H1 (cell line): ENCODE data around the gene CNTNAP1. TPM values are rescaled to one million over a fixed set of nuclear protein-coding genes. Genes with fewer than 3 reads are reported as not detected.

Experiments used
- HDAC6 ChIP-seq: IDR thresholded peaks from one replicate; pipeline ENCODE4 v1.7.1; 2012; ENCODE audit warnings: low read depth, mild to moderate bottlenecking, inconsistent platforms, low read length, moderate library complexity
- RNF2 ChIP-seq: fragments of 200-900, 300-1000 bp; sonication (generic); IDR thresholded peaks from 2 replicates; pipeline ENCODE4 v1.7.1; 2016; ENCODE audit warnings: borderline replicate concordance, low read depth, mild to moderate bottlenecking, antibody characterized with exemption, low read length; ENCODE audit not compliant: poor library complexity, severe bottlenecking; ENCODE audit errors: missing control alignments
- SP2 ChIP-seq: IDR thresholded peaks from 2 replicates; pipeline ENCODE4 v1.6.1; 2012; ENCODE audit warnings: mild to moderate bottlenecking, low read length, inconsistent platforms
- TBP ChIP-seq: IDR thresholded peaks from 2 replicates; pipeline ENCODE4 v1.6.1; 2011; ENCODE audit warnings: low read depth, low read length, improper control_type of control experiment
- polyA plus RNA-seq, 7 experiments: library from polyadenylated mRNA; depleted of rRNA in 3 of 7; stranded (reverse) in 5 of 7; unstranded in 2 of 7; fragments of >200 nt in 5 of 7; fragments of 200-250 nt in 2 of 7; gene quantifications; 1 replicate in 5 of 7; 2 replicates in 1 of 7; 4 replicates in 1 of 7; pipeline versions ENCODE4 v1.2.1 to v1.2.3, GENCODE V29; 2011 to 2013; ENCODE audit warnings: missing spikeins in 2 of 7, mixed read lengths in 2 of 7
- total RNA-seq: library from RNA; stranded (reverse); fragmentation: NEBNext Ultra II Directional; extraction: Animal tissue kit (Norgen Biotek cat#: 25700); gene quantifications from 2 replicates; pipeline ENCODE4 v1.2.1, GENCODE V29; 2021
- TF ChIP-seq, protein P1 (sequence below): fragments of 300-600 bp; sonication (generic); IDR thresholded peaks from 2 replicates; pipeline ENCODE4 v1.7.1; 2012; ENCODE audit warnings: low read length, moderate library complexity, mild to moderate bottlenecking, inconsistent platforms; ENCODE audit not compliant: insufficient replicate concordance

The CNTNAP1 gene
- total and polyA plus RNA-seq, 2 of the 8 experiments (the other 6 are each of a cell fraction or from before 2014, with no cell fraction given): 4.7 to 10.0 TPM

DNA sequence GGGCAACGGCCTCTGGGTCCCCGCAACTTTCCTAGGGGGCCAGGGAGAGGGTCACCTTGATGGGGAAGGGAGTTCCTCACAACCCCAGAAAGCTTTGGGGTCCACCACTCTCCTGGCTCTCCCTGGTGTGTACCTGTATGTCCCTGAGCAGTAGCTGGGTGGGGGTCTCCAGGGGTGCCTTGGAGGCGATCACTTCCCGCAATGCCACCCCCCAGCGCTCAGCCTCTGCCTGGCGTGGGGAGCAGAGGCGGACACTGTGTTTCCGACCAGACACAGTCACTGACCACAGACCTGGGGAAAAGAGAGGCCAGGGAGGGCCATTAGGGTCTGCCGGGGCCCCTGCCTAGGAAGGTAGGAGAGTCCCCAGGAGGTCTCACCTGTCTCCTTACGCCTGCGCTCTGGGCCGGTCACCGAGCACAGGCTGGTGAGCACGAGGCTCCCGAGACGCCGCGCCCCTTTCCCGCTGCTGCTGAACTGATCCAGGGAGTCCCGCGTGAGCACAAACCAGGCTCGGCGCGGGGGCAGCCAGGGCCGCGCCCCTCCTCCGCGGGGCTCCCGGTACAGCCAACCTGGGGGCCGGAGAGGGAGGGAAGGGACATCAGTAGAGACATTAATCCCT is 9.0 kb upstream of the CNTNAP1 start (continued):
- TF ChIP-seq, protein P1, sequence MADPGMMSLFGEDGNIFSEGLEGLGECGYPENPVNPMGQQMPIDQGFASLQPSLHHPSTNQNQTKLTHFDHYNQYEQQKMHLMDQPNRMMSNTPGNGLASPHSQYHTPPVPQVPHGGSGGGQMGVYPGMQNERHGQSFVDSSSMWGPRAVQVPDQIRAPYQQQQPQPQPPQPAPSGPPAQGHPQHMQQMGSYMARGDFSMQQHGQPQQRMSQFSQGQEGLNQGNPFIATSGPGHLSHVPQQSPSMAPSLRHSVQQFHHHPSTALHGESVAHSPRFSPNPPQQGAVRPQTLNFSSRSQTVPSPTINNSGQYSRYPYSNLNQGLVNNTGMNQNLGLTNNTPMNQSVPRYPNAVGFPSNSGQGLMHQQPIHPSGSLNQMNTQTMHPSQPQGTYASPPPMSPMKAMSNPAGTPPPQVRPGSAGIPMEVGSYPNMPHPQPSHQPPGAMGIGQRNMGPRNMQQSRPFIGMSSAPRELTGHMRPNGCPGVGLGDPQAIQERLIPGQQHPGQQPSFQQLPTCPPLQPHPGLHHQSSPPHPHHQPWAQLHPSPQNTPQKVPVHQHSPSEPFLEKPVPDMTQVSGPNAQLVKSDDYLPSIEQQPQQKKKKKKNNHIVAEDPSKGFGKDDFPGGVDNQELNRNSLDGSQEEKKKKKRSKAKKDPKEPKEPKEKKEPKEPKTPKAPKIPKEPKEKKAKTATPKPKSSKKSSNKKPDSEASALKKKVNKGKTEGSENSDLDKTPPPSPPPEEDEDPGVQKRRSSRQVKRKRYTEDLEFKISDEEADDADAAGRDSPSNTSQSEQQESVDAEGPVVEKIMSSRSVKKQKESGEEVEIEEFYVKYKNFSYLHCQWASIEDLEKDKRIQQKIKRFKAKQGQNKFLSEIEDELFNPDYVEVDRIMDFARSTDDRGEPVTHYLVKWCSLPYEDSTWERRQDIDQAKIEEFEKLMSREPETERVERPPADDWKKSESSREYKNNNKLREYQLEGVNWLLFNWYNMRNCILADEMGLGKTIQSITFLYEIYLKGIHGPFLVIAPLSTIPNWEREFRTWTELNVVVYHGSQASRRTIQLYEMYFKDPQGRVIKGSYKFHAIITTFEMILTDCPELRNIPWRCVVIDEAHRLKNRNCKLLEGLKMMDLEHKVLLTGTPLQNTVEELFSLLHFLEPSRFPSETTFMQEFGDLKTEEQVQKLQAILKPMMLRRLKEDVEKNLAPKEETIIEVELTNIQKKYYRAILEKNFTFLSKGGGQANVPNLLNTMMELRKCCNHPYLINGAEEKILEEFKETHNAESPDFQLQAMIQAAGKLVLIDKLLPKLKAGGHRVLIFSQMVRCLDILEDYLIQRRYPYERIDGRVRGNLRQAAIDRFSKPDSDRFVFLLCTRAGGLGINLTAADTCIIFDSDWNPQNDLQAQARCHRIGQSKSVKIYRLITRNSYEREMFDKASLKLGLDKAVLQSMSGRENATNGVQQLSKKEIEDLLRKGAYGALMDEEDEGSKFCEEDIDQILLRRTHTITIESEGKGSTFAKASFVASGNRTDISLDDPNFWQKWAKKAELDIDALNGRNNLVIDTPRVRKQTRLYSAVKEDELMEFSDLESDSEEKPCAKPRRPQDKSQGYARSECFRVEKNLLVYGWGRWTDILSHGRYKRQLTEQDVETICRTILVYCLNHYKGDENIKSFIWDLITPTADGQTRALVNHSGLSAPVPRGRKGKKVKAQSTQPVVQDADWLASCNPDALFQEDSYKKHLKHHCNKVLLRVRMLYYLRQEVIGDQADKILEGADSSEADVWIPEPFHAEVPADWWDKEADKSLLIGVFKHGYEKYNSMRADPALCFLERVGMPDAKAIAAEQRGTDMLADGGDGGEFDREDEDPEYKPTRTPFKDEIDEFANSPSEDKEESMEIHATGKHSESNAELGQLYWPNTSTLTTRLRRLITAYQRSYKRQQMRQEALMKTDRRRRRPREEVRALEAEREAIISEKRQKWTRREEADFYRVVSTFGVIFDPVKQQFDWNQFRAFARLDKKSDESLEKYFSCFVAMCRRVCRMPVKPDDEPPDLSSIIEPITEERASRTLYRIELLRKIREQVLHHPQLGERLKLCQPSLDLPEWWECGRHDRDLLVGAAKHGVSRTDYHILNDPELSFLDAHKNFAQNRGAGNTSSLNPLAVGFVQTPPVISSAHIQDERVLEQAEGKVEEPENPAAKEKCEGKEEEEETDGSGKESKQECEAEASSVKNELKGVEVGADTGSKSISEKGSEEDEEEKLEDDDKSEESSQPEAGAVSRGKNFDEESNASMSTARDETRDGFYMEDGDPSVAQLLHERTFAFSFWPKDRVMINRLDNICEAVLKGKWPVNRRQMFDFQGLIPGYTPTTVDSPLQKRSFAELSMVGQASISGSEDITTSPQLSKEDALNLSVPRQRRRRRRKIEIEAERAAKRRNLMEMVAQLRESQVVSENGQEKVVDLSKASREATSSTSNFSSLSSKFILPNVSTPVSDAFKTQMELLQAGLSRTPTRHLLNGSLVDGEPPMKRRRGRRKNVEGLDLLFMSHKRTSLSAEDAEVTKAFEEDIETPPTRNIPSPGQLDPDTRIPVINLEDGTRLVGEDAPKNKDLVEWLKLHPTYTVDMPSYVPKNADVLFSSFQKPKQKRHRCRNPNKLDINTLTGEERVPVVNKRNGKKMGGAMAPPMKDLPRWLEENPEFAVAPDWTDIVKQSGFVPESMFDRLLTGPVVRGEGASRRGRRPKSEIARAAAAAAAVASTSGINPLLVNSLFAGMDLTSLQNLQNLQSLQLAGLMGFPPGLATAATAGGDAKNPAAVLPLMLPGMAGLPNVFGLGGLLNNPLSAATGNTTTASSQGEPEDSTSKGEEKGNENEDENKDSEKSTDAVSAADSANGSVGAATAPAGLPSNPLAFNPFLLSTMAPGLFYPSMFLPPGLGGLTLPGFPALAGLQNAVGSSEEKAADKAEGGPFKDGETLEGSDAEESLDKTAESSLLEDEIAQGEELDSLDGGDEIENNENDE: no peak
- TF ChIP-seq HDAC6 (no peak), TBP (no peak), SP2 (no peak), RNF2 (no peak)
